ENCODE data around the gene LRP1.

Gene LRP1

GRCh38 chr12:57143454-57143853, 15.2 kb downstream of the LRP1 start:
- FAIRE-seq (no peak), DNase-seq (ENCODE audit: insufficient read length) (no peak)
- TF ChIP-seq POLR2AphosphoS5 (IDR thresholded peaks at IDR 0.05; ENCODE audit: low read depth, low read length) (no peak), POLR2A (IDR thresholded peaks at IDR 0.05; ENCODE audit: low read depth, low read length) (no peak), TAF1 (IDR thresholded peaks at IDR 0.05; ENCODE audit: borderline replicate concordance, low read depth, low read length) (no peak)

DNA sequence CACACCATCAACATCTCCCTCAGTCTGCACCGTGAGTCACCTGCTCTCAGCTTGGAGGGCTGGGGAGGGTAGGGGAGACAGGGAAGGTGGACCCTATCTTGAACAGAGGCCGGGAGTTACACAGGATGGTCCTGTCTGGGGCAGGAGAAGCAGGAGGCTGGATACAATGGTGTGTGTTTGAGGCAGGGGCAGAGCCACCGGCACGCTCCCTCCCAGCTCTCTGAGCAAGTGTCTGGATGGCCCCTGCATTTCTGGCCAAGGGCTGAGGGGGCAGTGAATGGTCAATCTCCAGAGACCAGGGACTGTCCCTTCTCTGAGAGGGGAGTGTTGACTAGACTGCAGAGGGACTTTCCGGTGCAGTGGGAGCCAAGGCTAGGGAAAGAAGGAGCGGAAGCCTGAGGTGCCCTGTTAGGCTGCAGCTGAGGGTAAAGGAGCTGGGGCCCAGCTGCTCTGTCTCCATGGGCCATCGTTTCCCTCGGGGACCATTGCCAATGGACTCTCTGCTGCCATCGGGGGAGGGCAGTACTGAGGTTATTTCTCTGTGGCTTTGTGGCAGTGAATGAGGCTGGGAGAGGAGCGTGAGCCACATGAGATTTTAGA, 17.3 kb downstream of the LRP1 start:
- FAIRE-seq = no peak
- no peak for TF ChIP-seq POLR2A (IDR thresholded peaks at IDR 0.05; ENCODE audit: low read depth, low read length)
- DNase-seq (ENCODE audit: insufficient read length) = no peak

DNA sequence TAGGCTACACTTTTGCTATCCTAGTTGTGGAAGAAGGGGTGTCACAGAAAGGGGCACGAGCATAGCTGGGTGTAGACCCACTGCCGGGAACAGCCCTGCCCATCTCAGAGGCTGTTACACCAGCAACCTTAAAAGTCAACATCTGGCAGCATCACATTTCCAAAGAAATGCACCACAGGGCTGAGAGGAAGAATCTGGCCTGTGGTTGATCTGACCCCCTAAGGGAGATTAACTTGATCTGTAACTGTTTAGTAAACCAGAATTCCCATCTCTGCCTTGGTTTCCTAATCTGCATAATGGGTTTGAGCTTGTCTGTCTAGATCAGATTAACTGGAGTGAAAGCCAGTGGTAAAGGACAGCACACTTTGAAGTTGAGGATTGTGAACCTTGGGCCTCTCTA, 17.8 kb downstream of the LRP1 start:
- no peak for TF ChIP-seq POLR2AphosphoS5 (IDR thresholded peaks at IDR 0.05; ENCODE audit: low read depth, low read length)
- TF ChIP-seq TAF1 (IDR thresholded peaks at IDR 0.05; ENCODE audit: borderline replicate concordance, low read depth, low read length) = no peak
- no peak for TF ChIP-seq POLR2A (IDR thresholded peaks at IDR 0.05; ENCODE audit: low read depth, low read length)
- DNase-seq (ENCODE audit: insufficient read length) (no peak), FAIRE-seq (no peak)

GRCh38 chr12:57146961-57147944, 19.0 kb downstream of the LRP1 start, which contains the start of gene LRP1-AS:
Gene LRP1-AS (minus strand): TSS chr12:57147619.
- FAIRE-seq (no peak), DNase-seq (ENCODE audit: insufficient read length) (no peak)
- TF ChIP-seq POLR2AphosphoS5 (IDR thresholded peaks at IDR 0.05; ENCODE audit: low read depth, low read length) (no peak), POLR2A (IDR thresholded peaks at IDR 0.05; ENCODE audit: low read depth, low read length) (no peak), TAF1 (IDR thresholded peaks at IDR 0.05; ENCODE audit: borderline replicate concordance, low read depth, low read length) (no peak)

GRCh38 chr12:57148469-57149244, 20.4 kb downstream of the LRP1 start:
- no peak for TF ChIP-seq POLR2AphosphoS5 (IDR thresholded peaks at IDR 0.05; ENCODE audit: low read depth, low read length)
- TF ChIP-seq POLR2A (IDR thresholded peaks at IDR 0.05; ENCODE audit: low read depth, low read length) = no peak
- no peak for TF ChIP-seq TAF1 (IDR thresholded peaks at IDR 0.05; ENCODE audit: borderline replicate concordance, low read depth, low read length)
- FAIRE-seq = no peak
- DNase-seq (ENCODE audit: insufficient read length) = no peak

- FAIRE-seq = no peak
- no peak for TF ChIP-seq POLR2AphosphoS5 (IDR thresholded peaks at IDR 0.05; ENCODE audit: low read depth, low read length)
- TF ChIP-seq POLR2A (IDR thresholded peaks at IDR 0.05; ENCODE audit: low read depth, low read length) = no peak
- no peak for TF ChIP-seq TAF1 (IDR thresholded peaks at IDR 0.05; ENCODE audit: borderline replicate concordance, low read depth, low read length)
- no peak for DNase-seq (ENCODE audit: insufficient read length)
Measured at GRCh38 chr12:57149245-57149900, 21.1 kb downstream of the LRP1 start.

- TF ChIP-seq TAF1 (IDR thresholded peaks at IDR 0.05; ENCODE audit: borderline replicate concordance, low read depth, low read length) (no peak), POLR2AphosphoS5 (IDR thresholded peaks at IDR 0.05; ENCODE audit: low read depth, low read length) (no peak), POLR2A (IDR thresholded peaks at IDR 0.05; ENCODE audit: low read depth, low read length) (no peak)
- FAIRE-seq = no peak
- DNase-seq (ENCODE audit: insufficient read length) = no peak
Measured at GRCh38 chr12:57150400-57151000, 22.2 kb downstream of the LRP1 start.

DNA sequence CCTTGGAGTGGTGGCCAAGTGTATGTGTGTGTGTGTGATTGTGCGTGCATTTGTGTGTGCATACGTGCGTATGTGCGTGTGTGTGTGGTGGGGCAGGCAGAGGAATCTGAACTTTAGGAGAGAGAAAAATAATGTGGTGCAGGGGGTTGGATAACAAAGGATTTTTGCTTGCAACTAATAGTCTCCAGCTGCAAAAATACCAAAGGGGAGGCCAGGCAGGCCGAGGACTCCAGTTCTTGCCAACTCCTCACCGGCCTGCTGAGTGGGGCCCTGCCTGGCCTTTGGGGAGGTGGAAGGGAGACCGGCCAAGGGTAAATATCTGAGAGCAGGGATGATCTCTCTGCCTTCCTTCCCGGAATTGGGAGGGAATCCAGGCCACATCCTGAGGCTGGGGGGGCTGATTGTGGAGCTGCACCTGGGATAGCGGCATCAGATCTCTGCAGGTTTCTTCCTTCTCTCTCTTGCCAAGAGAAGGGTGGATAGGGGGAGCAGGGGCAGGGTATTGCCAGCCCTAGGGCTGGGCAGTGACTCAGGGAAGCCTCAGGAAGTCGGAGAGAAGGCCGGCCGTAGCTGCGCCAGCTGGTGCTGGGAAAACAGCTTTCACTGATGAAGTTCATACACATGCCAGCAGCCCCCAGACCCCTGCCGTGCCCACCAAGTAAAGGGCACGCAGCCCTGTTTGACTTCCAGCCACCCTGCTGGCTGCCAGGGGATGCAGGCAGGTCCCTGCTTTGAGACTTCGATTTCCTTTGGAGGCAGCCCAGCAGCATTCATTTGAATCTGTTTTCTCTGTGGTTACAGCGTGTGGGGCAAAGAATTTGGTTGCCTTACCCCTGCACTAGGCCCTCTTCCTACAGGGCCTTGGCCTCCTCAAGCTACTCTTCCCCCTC, 23.7 kb downstream of the LRP1 start:
- no peak for FAIRE-seq
- no peak for TF ChIP-seq POLR2AphosphoS5 (IDR thresholded peaks at IDR 0.05; ENCODE audit: low read depth, low read length)
- no peak for TF ChIP-seq POLR2A (IDR thresholded peaks at IDR 0.05; ENCODE audit: low read depth, low read length)
- no peak for TF ChIP-seq TAF1 (IDR thresholded peaks at IDR 0.05; ENCODE audit: borderline replicate concordance, low read depth, low read length)
- no peak for DNase-seq (ENCODE audit: insufficient read length)

DNA sequence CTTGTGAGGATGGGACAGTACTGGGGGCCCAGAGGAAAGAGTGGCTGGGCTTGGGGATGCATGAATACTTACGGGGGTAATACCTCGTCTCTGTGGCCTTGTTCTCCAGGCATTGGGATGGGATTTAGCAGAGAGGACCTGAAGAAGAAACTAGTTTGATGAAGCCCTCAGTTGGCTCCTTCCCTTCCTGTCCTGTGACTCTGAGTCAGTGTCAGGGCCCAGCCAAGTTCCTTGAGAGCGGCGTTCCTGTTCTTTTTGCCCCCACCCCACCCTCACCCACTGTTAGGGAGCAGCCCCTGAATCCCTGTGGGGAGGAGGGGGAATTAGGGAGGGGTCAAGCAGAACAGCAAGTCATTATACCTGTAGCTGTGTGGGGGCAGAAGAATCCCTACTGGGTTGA, 24.4 kb downstream of the LRP1 start:
- FAIRE-seq (no peak), DNase-seq (ENCODE audit: insufficient read length) (no peak)
- no peak for TF ChIP-seq POLR2AphosphoS5 (IDR thresholded peaks at IDR 0.05; ENCODE audit: low read depth, low read length)
- TF ChIP-seq POLR2A (IDR thresholded peaks at IDR 0.05; ENCODE audit: low read depth, low read length) = no peak
- TF ChIP-seq TAF1 (IDR thresholded peaks at IDR 0.05; ENCODE audit: borderline replicate concordance, low read depth, low read length) = no peak

Data from GM12892 (cell line).